Measurements from ENCODE around the gene HSF5.

Gene HSF5

GRCh38 chr17:58528443-58528842, 40.2 kb upstream of the HSF5 start:
- no peak for ATAC-seq
- TF ChIP-seq TCF4 (CRISPR knock-in tag; IDR thresholded peaks at IDR 0.05; ENCODE audit: borderline replicate concordance) (no peak), ESRRG (CRISPR knock-in tag; IDR thresholded peaks at IDR 0.05) (no peak), ZFP30 (CRISPR knock-in tag; IDR thresholded peaks at IDR 0.05) (no peak), POU6F1 (CRISPR knock-in tag; IDR thresholded peaks at IDR 0.05; ENCODE audit: borderline replicate concordance, low read depth) (no peak)
- TF ChIP-seq, protein P1, sequence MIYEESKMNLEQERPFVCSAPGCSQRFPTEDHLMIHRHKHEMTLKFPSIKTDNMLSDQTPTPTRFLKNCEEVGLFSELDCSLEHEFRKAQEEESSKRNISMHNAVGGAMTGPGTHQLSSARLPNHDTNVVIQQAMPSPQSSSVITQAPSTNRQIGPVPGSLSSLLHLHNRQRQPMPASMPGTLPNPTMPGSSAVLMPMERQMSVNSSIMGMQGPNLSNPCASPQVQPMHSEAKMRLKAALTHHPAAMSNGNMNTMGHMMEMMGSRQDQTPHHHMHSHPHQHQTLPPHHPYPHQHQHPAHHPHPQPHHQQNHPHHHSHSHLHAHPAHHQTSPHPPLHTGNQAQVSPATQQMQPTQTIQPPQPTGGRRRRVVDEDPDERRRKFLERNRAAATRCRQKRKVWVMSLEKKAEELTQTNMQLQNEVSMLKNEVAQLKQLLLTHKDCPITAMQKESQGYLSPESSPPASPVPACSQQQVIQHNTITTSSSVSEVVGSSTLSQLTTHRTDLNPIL (CRISPR knock-in tag; IDR thresholded peaks at IDR 0.05; ENCODE audit: low read depth): no peak

- no peak for TF ChIP-seq RARB (CRISPR knock-in tag; IDR thresholded peaks at IDR 0.05)
- no peak for TF ChIP-seq BACH2 (CRISPR knock-in tag; IDR thresholded peaks at IDR 0.05; ENCODE audit: borderline replicate concordance)
- no peak for TF ChIP-seq ISL1 (CRISPR knock-in tag; IDR thresholded peaks at IDR 0.05)
- no peak for TF ChIP-seq ESRRG (CRISPR knock-in tag; IDR thresholded peaks at IDR 0.05)
- no peak for TF ChIP-seq PPARA (CRISPR knock-in tag; IDR thresholded peaks at IDR 0.05; ENCODE audit: borderline replicate concordance)
- no peak for TF ChIP-seq ZNF70 (CRISPR knock-in tag; IDR thresholded peaks at IDR 0.05)
- TF ChIP-seq ARNTL (CRISPR knock-in tag; IDR thresholded peaks at IDR 0.05; ENCODE audit: borderline replicate concordance, low read depth): no peak
- TF ChIP-seq, protein P2, sequence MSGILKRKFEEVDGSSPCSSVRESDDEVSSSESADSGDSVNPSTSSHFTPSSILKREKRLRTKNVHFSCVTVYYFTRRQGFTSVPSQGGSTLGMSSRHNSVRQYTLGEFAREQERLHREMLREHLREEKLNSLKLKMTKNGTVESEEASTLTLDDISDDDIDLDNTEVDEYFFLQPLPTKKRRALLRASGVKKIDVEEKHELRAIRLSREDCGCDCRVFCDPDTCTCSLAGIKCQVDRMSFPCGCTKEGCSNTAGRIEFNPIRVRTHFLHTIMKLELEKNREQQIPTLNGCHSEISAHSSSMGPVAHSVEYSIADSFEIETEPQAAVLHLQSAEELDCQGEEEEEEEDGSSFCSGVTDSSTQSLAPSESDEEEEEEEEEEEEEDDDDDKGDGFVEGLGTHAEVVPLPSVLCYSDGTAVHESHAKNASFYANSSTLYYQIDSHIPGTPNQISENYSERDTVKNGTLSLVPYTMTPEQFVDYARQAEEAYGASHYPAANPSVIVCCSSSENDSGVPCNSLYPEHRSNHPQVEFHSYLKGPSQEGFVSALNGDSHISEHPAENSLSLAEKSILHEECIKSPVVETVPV (CRISPR knock-in tag; IDR thresholded peaks at IDR 0.05): no peak
- TF ChIP-seq ZC3H10 (CRISPR knock-in tag; IDR thresholded peaks at IDR 0.05): no peak
- no peak for TF ChIP-seq TOX (CRISPR knock-in tag; IDR thresholded peaks at IDR 0.05; ENCODE audit: borderline replicate concordance)
- no peak for TF ChIP-seq ZNF8 (CRISPR knock-in tag; IDR thresholded peaks at IDR 0.05)
- TF ChIP-seq OSR1 (CRISPR knock-in tag; IDR thresholded peaks at IDR 0.05): no peak
- TF ChIP-seq SNAI2 (CRISPR knock-in tag; IDR thresholded peaks at IDR 0.05): no peak
- TF ChIP-seq, protein P3, sequence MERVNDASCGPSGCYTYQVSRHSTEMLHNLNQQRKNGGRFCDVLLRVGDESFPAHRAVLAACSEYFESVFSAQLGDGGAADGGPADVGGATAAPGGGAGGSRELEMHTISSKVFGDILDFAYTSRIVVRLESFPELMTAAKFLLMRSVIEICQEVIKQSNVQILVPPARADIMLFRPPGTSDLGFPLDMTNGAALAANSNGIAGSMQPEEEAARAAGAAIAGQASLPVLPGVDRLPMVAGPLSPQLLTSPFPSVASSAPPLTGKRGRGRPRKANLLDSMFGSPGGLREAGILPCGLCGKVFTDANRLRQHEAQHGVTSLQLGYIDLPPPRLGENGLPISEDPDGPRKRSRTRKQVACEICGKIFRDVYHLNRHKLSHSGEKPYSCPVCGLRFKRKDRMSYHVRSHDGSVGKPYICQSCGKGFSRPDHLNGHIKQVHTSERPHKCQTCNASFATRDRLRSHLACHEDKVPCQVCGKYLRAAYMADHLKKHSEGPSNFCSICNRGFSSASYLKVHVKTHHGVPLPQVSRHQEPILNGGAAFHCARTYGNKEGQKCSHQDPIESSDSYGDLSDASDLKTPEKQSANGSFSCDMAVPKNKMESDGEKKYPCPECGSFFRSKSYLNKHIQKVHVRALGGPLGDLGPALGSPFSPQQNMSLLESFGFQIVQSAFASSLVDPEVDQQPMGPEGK (CRISPR knock-in tag; IDR thresholded peaks at IDR 0.05; ENCODE audit: borderline replicate concordance): no peak
- TF ChIP-seq ZFP3 (CRISPR knock-in tag; IDR thresholded peaks at IDR 0.05): no peak
- no peak for TF ChIP-seq POU6F1 (CRISPR knock-in tag; IDR thresholded peaks at IDR 0.05; ENCODE audit: borderline replicate concordance, low read depth)
Observed at GRCh38 chr17:58527949-58528348, 39.7 kb upstream of the HSF5 start.

DNA sequence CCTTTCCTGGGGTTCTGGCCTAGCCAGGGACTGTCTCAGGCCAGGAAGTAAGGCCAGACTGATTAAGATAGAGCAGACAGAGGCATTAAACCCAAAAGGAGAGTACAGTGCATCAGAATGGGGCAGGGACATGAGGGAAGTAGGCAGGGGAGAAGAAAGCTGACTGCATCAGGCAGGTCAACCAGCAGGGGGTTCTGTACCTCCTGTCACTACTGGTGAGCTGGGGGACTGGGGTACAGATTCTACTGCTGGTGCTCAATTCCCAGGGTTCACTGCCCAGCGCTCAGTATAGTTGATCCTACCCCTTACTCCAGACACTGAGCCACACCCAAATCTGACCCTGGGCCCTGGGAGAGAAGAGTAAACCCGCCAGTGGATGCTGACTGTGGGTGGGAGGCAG, 39.1 kb upstream of the HSF5 start:
- peak; percentile 13; the same call in 1 of the 3 replicates for ATAC-seq
- TF ChIP-seq BACH2 (CRISPR knock-in tag; IDR thresholded peaks at IDR 0.05; ENCODE audit: borderline replicate concordance): no peak
- TF ChIP-seq, protein P1 (CRISPR knock-in tag; IDR thresholded peaks at IDR 0.05; ENCODE audit: low read depth): no peak
- TF ChIP-seq TCF4 (CRISPR knock-in tag; IDR thresholded peaks at IDR 0.05; ENCODE audit: borderline replicate concordance): no peak
- no peak for TF ChIP-seq OSR1 (CRISPR knock-in tag; IDR thresholded peaks at IDR 0.05)

More at GRCh38 chr17:58527949-58528348, 39.7 kb upstream of the HSF5 start:
- ATAC-seq: no peak

DNA sequence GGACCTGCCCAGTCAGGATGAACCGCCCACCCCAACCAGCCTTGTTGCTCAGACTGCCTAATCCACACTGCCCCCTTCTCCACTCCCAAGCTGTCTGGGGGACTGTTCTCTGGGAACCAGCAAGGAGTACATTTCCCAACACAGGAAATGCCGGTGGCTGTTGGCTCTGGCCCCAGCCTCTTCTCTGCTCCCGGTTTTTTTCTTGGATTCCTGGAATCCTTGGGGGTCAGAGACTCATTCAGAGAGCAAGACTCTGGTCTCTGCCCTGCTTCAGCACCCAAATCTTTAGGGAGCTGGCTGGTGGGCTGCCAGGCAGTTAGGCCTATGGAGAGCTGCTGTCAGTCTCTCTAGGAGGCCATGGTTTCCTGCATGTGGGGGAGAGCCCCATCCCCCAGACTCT, 37.0 kb upstream of the HSF5 start:
- peak; percentile 65 for ATAC-seq
- TF ChIP-seq CSDC2 (CRISPR knock-in tag; IDR thresholded peaks at IDR 0.05): no peak
- TF ChIP-seq, protein P2 (CRISPR knock-in tag; IDR thresholded peaks at IDR 0.05): no peak
- TF ChIP-seq RARB (CRISPR knock-in tag; IDR thresholded peaks at IDR 0.05): no peak
- TF ChIP-seq BACH2 (CRISPR knock-in tag; IDR thresholded peaks at IDR 0.05; ENCODE audit: borderline replicate concordance): no peak
- TF ChIP-seq ARNTL (CRISPR knock-in tag; IDR thresholded peaks at IDR 0.05; ENCODE audit: borderline replicate concordance, low read depth): no peak
- no peak for TF ChIP-seq ZFP3 (CRISPR knock-in tag; IDR thresholded peaks at IDR 0.05)
- TF ChIP-seq ISL1 (CRISPR knock-in tag; IDR thresholded peaks at IDR 0.05): no peak
- TF ChIP-seq ZNF565 (CRISPR knock-in tag; conservative IDR thresholded peaks at IDR 0.05; ENCODE audit: low read depth): no peak
- no peak for TF ChIP-seq TOX (CRISPR knock-in tag; IDR thresholded peaks at IDR 0.05; ENCODE audit: borderline replicate concordance)
- no peak for TF ChIP-seq SNAI2 (CRISPR knock-in tag; IDR thresholded peaks at IDR 0.05)
- no peak for TF ChIP-seq ZNF8 (CRISPR knock-in tag; IDR thresholded peaks at IDR 0.05)
- TF ChIP-seq OSR1 (CRISPR knock-in tag; IDR thresholded peaks at IDR 0.05): no peak
- TF ChIP-seq ZFP30 (CRISPR knock-in tag; IDR thresholded peaks at IDR 0.05): no peak
- TF ChIP-seq TCF4 (CRISPR knock-in tag; IDR thresholded peaks at IDR 0.05; ENCODE audit: borderline replicate concordance): no peak
- TF ChIP-seq ZNF70 (CRISPR knock-in tag; IDR thresholded peaks at IDR 0.05): no peak
- no peak for TF ChIP-seq POU6F1 (CRISPR knock-in tag; IDR thresholded peaks at IDR 0.05; ENCODE audit: borderline replicate concordance, low read depth)
